Stimulated activated CD8-positive, alpha-beta memory T cell treated with anti-CD3 and anti-CD28 coated beads, Interleukin-15, amount 100 ng/mL, for 4 hours (primary cell): ENCODE results near the gene RHOA.
"Not testable (repeated sequence)": the region's sequence is repeated elsewhere in the genome, so short reads cannot be mapped to it uniquely, and the experiment has no call there.

ENCODE experiments used
- DNase-seq, 2 donors: peaks; one replicate each; pipeline ENCODE4 v3.0.0-alpha.2; 2020; ENCODE audit warnings: low read depth in 2 of 2

The RHOA gene

GRCh38 chr3:49411535-49411967 is 225 bp downstream of the RHOA start:
- peak in 1 of 2 donors; percentile 31 for DNase-seq

GRCh38 chr3:49410846-49411534 is 786 bp downstream of the RHOA start:
- DNase-seq = no peak

DNA sequence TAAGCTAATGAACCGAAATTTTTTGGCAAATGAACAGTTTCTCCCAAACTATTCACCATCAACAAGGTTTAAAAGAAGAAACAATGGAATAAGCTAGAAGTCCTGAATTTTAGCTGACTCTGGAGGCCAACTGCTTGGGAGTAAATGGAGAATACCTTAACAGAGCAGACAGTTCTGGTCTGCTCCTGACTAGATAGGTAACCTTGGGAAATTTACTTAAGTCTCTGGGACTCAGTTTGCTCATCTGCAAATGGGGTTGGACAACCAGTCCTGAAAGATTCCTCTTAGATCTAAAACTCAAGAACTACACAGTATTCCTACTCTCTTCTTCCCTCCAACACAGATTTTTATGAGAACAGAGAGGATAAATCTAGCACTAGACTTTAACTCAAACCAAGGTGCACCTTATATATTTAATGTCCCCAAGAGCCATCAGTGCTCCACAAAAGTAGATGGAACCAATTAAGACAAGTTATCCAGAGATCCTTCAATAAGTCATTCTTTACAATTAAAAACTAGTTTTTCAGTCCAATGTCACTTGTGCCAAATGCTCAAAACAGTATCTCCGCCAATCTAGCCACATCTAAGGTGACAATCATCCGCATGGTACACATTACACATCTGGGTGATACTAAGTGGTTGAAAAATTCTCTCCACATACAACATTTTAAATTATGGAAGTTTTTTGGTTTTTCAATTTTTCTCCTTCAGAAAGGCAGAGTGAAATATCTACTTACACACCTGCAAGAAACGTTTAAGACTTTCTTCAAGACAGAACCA is 1.5 kb downstream of the RHOA start:
- DNase-seq = no peak

GRCh38 chr3:49406571-49407565 is 4.9 kb downstream of the RHOA start:
- DNase-seq = no peak

DNA sequence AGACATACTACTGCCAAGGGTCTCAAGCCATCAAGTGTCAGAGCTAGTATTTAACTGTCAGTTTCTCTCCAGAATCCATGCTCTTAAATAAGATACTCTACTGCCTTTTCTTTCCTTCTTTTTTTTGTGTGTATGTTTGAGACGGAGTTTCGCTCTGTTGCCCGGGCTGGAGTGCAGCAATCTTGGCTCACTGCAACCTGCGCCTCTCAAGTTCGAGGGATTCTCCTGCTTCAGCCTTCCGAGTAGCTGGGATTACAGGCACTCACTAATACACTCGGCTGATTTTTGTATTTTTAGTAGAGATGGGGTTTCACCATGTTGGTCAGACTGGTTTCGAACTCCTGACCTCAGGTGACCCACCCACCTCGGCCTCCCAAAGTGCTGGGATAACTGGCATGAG is 6.2 kb downstream of the RHOA start:
- not testable (repeated sequence) for DNase-seq

- DNase-seq = no peak
Measured at GRCh38 chr3:49403891-49404290, 7.9 kb downstream of the RHOA start.

GRCh38 chr3:49401766-49402165 is 10.0 kb downstream of the RHOA start:
- DNase-seq = no peak

DNA sequence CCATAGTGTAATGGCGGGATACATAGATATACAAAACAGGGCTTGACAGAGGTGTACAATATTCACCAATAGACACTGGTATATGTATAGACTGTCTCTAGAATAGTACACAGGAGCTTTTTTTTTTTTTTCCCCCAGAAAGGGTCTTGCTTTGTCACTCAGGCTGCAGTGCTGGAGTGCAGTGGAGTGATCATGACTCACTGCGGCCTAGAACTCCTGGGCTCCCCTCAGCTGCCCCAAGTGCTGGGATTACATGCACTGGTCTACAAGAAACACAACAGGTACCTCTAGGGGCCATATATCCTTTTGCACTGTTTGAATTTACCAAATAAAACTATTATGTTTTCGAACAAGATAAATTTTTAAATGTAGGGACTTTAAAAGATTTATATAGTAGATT is 12.3 kb downstream of the RHOA start:
- DNase-seq = no peak

GRCh38 chr3:49397470-49397869 is 14.3 kb downstream of the RHOA start:
- no peak for DNase-seq

DNA sequence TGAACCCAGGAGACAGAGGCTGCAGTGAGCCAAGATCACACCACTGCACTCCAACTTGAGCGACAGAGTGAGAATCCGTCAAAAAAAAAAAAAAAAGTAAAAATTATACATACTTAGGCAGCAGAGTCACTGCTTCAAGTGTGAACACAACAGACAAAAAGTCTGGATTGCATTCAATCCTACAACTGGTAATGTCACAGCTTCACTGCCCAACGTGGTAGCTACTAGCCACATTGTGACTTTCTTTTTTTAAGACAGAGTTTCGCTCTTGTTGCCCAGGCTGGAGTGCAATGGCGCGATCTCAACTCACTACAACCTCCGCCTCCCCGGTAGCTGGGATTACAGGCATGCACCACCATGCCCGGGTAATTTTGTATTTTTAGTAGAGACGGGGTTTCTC is 20.5 kb downstream of the RHOA start:
- not testable (repeated sequence) for DNase-seq

DNA sequence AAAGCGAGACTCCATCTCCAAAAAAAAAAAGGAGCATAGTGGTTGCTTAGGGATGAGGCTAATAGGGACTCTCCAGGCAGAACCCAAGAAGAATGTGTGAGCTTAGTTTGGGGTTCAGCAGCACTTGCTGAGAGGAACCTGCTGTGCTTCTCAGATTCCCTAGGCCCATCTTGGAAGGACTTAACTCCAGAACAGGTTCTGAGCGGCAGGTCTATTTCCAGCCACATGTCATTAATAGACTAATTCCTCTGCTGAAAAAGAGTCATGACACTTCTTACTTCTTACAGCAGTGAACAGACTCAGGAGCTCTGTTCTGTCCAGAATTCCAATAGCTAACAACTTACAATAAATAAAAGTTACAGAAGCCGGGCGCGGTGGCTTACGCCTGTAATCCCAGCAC is 22.5 kb downstream of the RHOA start:
- DNase-seq = no peak

- DNase-seq = no peak
Measured at GRCh38 chr3:49388289-49388820, 23.4 kb downstream of the RHOA start.

GRCh38 chr3:49387721-49388120 is 24.1 kb downstream of the RHOA start:
- no peak for DNase-seq

GRCh38 chr3:49386056-49386756 is 25.6 kb downstream of the RHOA start:
- DNase-seq = no peak

- no peak for DNase-seq
Measured at GRCh38 chr3:49385617-49386016, 26.2 kb downstream of the RHOA start.

DNA sequence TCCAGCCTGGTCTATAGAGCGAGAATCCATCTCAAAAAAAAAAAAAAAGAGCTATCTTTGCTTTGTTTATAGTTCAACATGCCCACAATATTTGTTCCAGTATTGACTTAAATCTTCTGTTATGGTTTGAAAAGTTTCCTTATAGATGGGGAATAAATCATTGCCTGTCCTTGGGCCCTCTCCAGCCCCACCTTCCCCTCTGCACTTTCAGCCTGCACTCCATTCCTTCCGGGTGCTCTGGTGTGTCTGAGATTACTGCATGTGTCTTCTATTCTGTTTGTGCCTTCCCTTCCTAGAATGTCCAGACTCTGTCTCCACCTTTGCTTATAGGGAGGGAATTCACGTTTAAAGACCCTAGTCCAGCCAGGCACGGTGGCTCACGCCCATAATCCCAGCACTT is 28.4 kb downstream of the RHOA start:
- no peak for DNase-seq

GRCh38 chr3:49378249-49378895 is 33.4 kb downstream of the RHOA start:
- no peak for DNase-seq

DNA sequence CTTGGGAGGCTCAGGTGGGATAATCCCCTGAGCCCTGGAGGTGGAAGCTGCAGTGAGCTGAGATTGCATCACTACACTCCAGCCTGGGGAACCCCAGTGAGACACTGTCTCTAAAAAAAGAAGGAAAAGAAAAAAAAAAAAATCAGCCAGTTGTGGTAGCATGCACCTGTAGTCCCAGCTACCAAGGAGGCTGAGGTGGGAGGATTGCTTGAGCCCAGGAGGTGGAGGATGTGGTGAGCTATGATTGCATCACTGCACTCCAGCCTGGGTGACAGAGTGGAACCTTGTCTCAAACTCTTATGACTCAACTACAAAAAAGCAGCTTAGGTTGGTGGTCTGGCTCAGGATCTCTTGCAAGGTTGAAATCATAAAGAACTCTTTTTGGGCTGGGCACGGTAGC is 34.3 kb downstream of the RHOA start:
- DNase-seq = peak; percentile 13 to 46

DNA sequence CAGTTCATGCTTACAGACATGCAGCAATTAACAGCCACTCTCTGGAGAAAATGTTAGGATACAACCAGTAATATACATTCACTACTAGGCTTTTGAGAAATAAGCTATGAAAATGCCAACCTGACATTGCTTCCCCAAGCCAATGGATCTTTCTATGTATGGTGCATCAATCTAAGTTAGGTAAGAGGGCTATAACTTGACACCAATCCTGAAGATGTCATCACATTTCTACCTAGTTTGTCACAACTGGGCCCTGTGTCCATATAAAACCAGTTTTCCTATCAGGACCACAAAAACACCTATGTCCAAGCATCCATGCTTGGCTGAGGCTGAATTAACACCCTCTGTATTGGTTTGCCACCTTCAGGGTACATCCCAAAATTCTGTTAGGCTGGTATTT is 39.8 kb downstream of the RHOA start:
- DNase-seq = no peak

GRCh38 chr3:49370585-49371290 is 41.0 kb downstream of the RHOA start:
- DNase-seq = no peak
